Lower lobe of right lung (tissue), 2 donors: ENCODE measurements around the gene MLN. TPM values are rescaled to one million over a fixed set of nuclear protein-coding genes. Genes with fewer than 3 reads are reported as not detected.

ENCODE experiments used
- ATAC-seq, 2 donors: fragments of 200-7000 bp; cut with Tn5 transposase; one replicate each; pipeline ENCODE4 v1.9.1; 2020 to 2022; ENCODE audit warnings: mild to moderate bottlenecking in 2 of 2, moderate library complexity in 2 of 2
- DNase-seq: peaks from one replicate; pipeline ENCODE4 v3.0.0-alpha.2; 2020
- H3K27ac ChIP-seq: fragments of 200-600 bp; one replicate; pipeline ENCODE4 v1.8.0; 2022
- H3K27me3 ChIP-seq: fragments of 200-600 bp; one replicate; pipeline ENCODE4 v1.8.0; 2022; ENCODE audit warnings: low read depth
- H3K36me3 ChIP-seq: fragments of 200-600 bp; one replicate; pipeline ENCODE4 v1.8.0; 2022; ENCODE audit warnings: mild to moderate bottlenecking
- H3K4me1 ChIP-seq: fragments of 200-600 bp; one replicate; pipeline ENCODE4 v1.8.0; 2022
- H3K4me3 ChIP-seq: fragments of 200-600 bp; one replicate; pipeline ENCODE4 v1.8.0; 2022; ENCODE audit warnings: mild to moderate bottlenecking
- H3K9me3 ChIP-seq: fragments of 200-600 bp; one replicate; pipeline ENCODE4 v1.8.0; 2022
- intact Hi-C: fragments of 100-400 bp; cut with DNase I; formaldehyde crosslinking; loops from one replicate; pipeline ENCODE4 v1.11.0; 2022
- total RNA-seq: library from RNA; stranded (reverse); fragmentation: NEBNext Ultra II Directional; extraction: Animal tissue kit (Norgen Biotek cat#: 25700); gene quantifications from one replicate; pipeline ENCODE4 v1.2.1, GENCODE V29; 2021
- TF ChIP-seq, protein P1 (sequence below): fragments of 200-600 bp; IDR thresholded peaks from one replicate; pipeline ENCODE4 v1.8.0; 2022; ENCODE audit warnings: antibody characterized with exemption, mild to moderate bottlenecking
- donor health status: DM: no; HTN: yes; CAD: no; lungs with severe emphysema.

MLN gene
- total RNA-seq, 1 donor from 2014 or later: not detected

- no peak for ATAC-seq
- Histone ChIP-seq H3K27ac (no peak overlapping the region), H3K9me3 (no peaks in the 10 kb centered on the region), H3K27me3 (peaks cover 18% of the 10 kb centered on the region), H3K36me3 (no peaks in the 10 kb centered on the region), H3K4me3 (no peak overlapping the region), H3K4me1 (no peaks in the 10 kb centered on the region)
- DNase-seq: no peak
- intact Hi-C loops: no loop called here
- TF ChIP-seq, protein P1, sequence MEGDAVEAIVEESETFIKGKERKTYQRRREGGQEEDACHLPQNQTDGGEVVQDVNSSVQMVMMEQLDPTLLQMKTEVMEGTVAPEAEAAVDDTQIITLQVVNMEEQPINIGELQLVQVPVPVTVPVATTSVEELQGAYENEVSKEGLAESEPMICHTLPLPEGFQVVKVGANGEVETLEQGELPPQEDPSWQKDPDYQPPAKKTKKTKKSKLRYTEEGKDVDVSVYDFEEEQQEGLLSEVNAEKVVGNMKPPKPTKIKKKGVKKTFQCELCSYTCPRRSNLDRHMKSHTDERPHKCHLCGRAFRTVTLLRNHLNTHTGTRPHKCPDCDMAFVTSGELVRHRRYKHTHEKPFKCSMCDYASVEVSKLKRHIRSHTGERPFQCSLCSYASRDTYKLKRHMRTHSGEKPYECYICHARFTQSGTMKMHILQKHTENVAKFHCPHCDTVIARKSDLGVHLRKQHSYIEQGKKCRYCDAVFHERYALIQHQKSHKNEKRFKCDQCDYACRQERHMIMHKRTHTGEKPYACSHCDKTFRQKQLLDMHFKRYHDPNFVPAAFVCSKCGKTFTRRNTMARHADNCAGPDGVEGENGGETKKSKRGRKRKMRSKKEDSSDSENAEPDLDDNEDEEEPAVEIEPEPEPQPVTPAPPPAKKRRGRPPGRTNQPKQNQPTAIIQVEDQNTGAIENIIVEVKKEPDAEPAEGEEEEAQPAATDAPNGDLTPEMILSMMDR: no peak
Measured at GRCh38 chr6:33849500-33850075, 45.8 kb upstream of the MLN start.

DNA sequence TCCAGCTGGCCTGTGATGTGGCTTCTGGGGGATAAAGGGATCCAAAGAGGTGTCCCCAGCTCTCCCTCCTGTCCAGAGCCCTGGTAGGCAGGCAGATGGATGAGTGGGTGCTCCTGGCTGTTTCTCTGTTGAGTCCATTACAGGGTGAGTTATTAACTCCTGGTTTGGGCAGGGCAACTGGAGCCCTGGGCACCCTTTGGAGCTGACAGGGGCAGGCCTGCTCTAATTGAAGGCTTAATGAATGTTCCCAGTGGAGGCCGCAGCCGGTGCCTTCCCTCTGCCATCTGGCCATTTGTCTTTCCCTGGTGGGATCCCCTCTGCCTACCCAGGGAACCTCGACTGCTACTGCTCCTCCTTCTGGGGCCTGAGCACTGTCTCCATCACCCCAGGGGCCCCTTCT lies 44.7 kb upstream of the MLN start:
- DNase-seq (no peak), ATAC-seq (no peak)
- Histone ChIP-seq H3K9me3 (no peaks in the 10 kb centered on the region), H3K4me3 (no peak overlapping the region), H3K27me3 (peaks cover 14% of the 10 kb centered on the region), H3K27ac (no peak overlapping the region), H3K4me1 (no peaks in the 10 kb centered on the region), H3K36me3 (no peaks in the 10 kb centered on the region)
- intact Hi-C loops: no loop called here
- TF ChIP-seq, protein P1: no peak

DNA sequence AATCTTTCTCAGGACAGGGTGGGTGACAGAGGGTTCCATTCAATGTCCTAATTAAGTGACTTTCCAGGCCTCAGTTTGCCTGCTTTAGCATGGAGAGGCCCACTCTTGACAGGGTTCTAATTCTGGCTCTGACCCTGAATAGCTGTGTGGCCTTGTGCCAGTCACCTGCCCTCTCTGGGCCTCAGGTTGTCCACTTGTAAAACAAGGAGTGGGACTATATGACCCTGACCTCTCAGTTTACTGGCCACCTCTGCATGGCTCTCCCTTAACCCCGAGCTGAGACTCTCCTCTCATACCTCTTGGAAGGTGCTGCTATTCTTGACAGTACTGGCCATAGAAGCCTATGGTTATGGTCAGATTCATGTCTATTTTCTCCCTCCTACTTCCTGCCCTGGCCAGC lies 44.1 kb upstream of the MLN start:
- Histone ChIP-seq H3K4me1 (no peaks in the 10 kb centered on the region), H3K27me3 (peaks cover 13% of the 10 kb centered on the region), H3K36me3 (no peaks in the 10 kb centered on the region), H3K27ac (no peak overlapping the region), H3K4me3 (no peak overlapping the region), H3K9me3 (no peaks in the 10 kb centered on the region)
- ATAC-seq: no peak
- no peak for DNase-seq
- intact Hi-C loops: no loop called here
- TF ChIP-seq, protein P1: no peak

DNA sequence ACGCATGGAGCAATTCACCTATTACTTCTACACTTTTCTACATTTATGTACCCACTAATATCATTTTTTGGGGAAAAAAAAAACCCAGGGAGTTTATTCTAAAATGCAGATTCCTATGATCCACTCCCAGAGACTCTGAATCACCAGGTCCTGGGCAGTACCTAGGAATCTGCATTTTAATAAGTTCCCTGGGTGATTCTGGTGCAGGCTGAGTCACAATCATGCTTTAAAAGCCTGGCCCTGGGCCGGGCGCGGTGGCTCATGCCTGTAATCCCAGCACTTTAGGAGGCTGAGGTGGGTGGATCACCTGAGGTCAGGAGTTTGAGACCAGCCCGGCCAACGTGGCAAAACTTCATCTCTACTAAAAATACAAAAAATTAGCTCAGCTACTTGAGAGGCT lies 43.3 kb upstream of the MLN start:
- no peak for DNase-seq
- H3K27ac ChIP-seq: no peak overlapping the region
- TF ChIP-seq, protein P1: no peak
- peaks cover 11% of the 10 kb centered on the region for H3K27me3 ChIP-seq
- no peak overlapping the region for H3K4me3 ChIP-seq
- no peaks in the 10 kb centered on the region for H3K4me1 ChIP-seq
- H3K9me3 ChIP-seq: no peaks in the 10 kb centered on the region
- H3K36me3 ChIP-seq: no peaks in the 10 kb centered on the region
- ATAC-seq: no peak
- intact Hi-C loops: no loop called here

GRCh38 chr6:33846226-33846625 lies 42.4 kb upstream of the MLN start:
- Histone ChIP-seq H3K27me3 (peaks cover 6% of the 10 kb centered on the region), H3K9me3 (no peaks in the 10 kb centered on the region), H3K27ac (no peak overlapping the region), H3K36me3 (no peaks in the 10 kb centered on the region), H3K4me3 (no peak overlapping the region), H3K4me1 (no peaks in the 10 kb centered on the region)
- DNase-seq (no peak), ATAC-seq (no peak)
- intact Hi-C loops: no loop called here
- TF ChIP-seq, protein P1: no peak
